Head of caudate nucleus (tissue), 42 donors: ENCODE results near the gene DDC.
"Not testable (repeated sequence)": the region's sequence is repeated elsewhere in the genome, so short reads cannot be mapped to it uniquely, and the experiment has no call there.

Experiments used
- DNase-seq, 42 donors: peaks; one replicate each; pipeline versions ENCODE4 v3.0.0 to v3.0.0-alpha.2; 2020 to 2021; ENCODE audit warnings: mixed read lengths in 7 of 42
- intact Hi-C: fragments of 100-400 bp; cut with DNase I; formaldehyde crosslinking; loops from one replicate; pipeline ENCODE4 v1.15.0; 2022

DDC gene

GRCh38 chr7:50535291-50535711 lies 29.9 kb downstream of the DDC start:
- intact Hi-C loops, DNase-seq: not testable (repeated sequence)

- DNase-seq: peak in 8 of 42 donors; percentile 17 to 60 (median 32)
These were observed 30.4 kb downstream of the DDC start for GRCh38 chr7:50534690-50535290.

GRCh38 chr7:50533866-50534265 lies 31.3 kb downstream of the DDC start:
- intact Hi-C loops: no loop called here
- DNase-seq: no peak

More at GRCh38 chr7:50534690-50535290, 30.4 kb downstream of the DDC start:
- intact Hi-C loops: no loop called here

GRCh38 chr7:50531928-50532327 lies 33.3 kb downstream of the DDC start:
- intact Hi-C loops: no loop called here
- DNase-seq: peak in 26 of 42 donors; percentile 8 to 59 (median 36)

GRCh38 chr7:50531401-50531911 lies 33.7 kb downstream of the DDC start:
- intact Hi-C loops: no loop called here
- DNase-seq: peak; percentile 37 to 93 (median 76)

GRCh38 chr7:50530766-50531165 lies 34.4 kb downstream of the DDC start:
- intact Hi-C loops: no loop called here

DNA sequence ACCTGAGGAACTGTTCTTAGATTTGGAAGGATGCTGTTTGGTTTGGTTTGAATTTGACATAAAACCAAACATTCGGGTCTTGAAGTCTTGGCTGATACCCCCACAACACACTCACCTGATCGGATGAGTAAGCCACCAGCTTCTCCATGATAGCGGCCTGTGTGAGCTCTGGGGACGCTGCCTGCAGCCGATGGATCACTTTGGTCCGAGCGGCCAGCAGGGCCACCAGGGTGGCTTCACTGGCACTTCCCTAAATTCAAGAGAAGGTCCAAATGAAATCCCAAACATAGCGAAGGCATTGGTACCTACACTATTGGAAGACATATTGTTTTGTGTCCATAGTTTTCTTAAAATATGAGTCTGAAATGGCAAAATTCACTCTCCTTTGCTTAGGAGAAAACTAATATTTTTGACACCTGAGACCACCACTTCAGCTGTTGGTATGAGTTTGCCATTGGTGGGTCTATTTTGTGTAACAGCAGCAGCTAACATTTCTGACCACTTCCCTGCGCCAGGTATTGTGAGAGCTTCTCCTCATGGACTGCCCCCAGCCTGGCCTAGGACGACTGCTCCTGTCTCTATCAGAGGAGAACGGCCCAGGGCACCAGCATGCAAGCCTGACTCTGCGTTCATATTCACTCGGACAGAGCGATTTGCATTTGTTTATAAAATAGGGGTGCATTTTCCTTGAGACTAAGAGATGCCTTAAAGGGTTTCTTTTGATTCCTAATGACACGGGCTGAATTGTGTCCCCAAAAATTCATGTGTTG lies 35.9 kb downstream of the DDC start:
- intact Hi-C loops: no loop called here
- no peak for DNase-seq

More at GRCh38 chr7:50530766-50531165, 34.4 kb downstream of the DDC start:
- no peak for DNase-seq

- DNase-seq: no peak
These were observed 36.7 kb downstream of the DDC start for GRCh38 chr7:50528266-50529092.

GRCh38 chr7:50519350-50519749 lies 45.9 kb downstream of the DDC start:
- DNase-seq, intact Hi-C loops: not testable (repeated sequence)

More at GRCh38 chr7:50528266-50529092, 36.7 kb downstream of the DDC start:
- intact Hi-C loops: no loop called here

- no peak for DNase-seq
- intact Hi-C loops: no loop called here
These were observed 51.9 kb downstream of the DDC start for GRCh38 chr7:50513166-50513871.

DNA sequence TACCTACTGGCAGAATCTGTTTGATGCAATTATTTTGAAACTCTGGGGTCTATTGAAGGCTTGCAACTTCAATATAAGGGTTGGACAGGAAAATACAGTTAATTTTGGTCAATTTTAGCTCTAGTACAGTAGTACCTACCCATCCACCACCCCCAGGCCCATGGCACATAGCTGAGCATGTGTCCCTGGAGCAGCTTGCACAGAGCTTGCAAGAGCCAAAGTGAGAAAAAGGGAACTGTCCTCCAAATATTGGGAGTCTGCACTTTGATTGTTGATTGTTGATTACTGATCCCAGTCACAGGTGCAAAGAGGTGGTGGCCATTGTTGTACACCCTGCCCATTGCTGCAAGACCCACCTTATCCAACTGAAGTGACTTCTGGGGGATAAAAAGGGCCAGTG lies 52.8 kb downstream of the DDC start:
- intact Hi-C loops: no loop called here

DNA sequence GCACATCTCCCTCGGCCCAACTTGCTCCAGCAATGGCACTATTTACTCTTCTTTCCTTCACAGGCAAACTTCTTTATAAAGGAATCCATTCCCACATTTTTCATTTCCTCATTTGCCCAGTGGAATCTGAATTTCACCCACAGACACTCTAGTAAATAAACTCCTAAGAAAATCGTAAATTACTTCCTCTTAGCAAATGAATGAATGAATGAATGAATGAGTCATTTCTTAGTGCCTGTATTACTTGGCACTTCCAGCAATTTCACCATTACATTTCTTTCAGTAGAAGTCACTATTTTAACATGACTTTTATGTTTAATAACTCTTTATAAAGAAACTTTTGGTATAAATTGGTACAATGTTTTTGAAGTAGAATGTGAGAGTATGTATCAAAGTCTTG lies 55.7 kb downstream of the DDC start:
- no peak for DNase-seq
- intact Hi-C loops: no loop called here

More for the DNA sequence above, 52.8 kb downstream of the DDC start:
- no peak for DNase-seq

DNA sequence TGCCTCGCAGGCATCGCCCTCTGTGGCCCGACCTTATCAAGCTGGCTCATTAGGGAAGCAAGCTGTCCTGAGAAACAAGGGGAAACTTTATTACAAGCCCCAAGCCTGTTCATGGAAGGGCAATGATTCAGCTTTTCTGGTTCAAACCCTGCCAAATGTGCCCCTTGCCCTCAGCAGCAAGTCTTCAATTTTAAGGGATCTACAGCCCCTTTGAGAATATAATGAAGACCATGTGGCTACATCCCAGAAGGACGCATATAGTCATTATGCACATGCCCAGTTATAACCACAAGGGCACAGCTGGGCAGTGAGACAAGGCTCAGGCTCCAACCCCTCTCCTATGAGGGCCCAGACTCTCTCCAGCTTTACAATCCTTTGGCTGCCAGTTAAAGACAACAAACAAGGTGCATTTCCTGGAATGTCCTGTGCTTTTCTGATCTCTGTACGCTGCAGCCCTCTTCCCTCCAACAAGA lies 56.7 kb downstream of the DDC start:
- intact Hi-C loops: no loop called here
- no peak for DNase-seq

GRCh38 chr7:50507898-50508470 lies 57.2 kb downstream of the DDC start:
- DNase-seq: no peak
- intact Hi-C loops: no loop called here

DNA sequence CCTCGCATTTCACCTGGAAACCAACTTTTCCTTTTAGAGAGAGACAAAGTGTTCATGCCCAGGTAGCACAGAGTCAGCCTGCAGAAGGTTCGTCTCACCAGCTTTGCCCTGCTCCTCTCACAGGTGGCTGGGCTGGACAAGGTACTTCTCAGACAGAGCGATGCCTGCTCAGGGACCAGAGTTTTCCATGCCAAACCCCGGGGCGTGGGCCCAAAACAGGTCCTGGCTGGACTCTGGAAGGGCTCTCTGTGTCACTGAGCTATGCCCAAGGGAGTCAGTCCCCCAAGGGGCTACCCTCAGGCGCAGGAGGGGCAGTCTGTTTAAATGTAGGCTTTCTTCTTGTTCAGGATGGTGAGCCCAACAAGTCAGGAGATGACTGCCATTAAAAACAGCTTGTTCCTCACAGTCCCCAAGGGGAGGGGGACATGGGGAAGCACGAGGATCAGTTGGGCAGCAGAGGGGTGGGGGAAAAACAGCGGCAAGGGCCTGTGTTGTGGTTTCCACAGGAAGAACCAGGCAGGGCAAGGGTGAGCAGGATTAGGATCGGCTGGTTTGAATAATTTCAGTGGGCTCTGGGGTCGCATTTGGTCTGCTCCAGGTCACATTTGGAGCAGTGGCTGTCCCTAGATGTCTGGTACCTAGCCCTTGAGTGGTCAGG lies 59.5 kb downstream of the DDC start:
- DNase-seq: no peak
- intact Hi-C loops: no loop called here

DNA sequence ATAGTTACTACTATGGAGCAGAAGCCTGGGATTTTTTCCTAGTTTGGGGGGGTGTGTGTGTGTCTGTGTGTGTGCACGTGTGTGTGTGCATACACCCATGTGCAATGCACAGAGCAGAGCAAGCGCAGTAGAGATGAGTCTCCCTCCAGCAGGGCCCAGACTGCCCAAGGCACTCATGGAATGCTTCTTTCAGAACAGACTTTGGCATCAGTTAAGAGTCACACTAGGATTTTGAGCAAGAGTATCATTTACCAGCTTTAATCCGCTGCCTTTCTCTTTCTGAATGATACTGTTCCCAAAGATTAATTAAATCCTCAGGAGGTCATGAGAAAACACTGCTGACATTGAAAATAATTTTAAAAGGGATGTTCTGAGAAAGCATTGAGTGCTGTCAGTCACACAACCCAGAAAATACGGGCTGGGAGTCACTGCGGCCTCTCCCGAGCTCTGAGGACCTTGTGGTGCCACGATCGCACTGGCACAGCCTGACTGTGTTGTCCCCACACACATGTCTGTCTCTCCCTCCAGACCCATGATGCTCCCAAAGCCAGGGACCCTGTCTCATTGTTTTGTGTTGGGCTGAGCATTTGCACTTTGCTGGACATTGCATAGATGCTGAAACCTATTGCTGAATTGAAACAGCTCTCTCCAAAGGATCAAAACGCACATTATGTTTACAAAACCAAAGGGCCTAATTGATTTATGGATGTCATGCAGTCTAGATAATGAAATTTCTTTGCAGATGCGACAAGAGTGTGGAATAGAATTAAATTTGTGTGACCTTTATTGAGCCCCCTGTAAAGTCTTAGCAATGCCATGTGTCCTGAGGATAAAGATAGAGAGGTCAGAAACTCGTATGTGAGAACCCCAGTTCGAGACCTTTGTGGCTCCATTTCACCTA lies 60.3 kb downstream of the DDC start:
- intact Hi-C loops: no loop called here
- DNase-seq: no peak

DNA sequence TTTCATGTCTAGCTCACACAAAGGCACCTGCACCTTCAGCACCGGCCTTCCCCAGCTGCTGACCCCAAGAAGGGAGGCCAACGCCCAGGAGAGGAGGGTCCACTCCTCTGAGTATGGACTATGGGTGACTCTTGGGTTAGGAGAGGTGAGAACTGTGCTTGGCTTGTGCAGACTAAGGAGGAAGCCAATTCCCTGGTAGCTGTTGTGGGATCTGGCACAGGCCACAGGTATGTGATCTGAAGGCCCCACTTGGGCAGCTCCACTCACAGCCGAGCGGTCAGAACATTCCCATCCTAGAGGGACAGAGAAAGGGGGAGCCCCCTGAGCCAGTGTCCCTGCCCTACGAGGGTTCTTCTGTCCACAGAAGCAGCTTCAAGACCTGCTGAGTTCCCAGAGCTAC lies 62.3 kb downstream of the DDC start:
- no peak for DNase-seq
- intact Hi-C loops: no loop called here
